ENCODE results near the gene CTSG.

DNA sequence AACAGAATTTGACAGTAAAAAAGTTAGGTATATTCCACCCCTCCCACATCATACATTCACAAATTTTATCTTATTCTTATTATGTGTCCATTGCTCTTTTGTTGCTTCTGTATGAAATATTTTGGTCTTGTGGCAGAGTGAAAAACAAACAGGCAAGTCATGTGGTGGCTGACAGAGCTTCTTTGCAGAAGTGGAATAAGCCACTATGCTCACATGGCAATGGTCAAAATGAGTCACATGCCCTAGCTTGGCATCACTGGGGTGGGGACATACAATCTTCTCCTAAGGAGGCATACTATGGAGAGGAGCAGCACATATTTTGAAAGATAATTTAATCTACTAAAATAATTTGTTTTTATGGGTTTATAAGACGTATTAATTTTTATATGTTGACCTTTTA lies 40.3 kb downstream of the CTSG start:
- TF ChIP-seq, protein P1, sequence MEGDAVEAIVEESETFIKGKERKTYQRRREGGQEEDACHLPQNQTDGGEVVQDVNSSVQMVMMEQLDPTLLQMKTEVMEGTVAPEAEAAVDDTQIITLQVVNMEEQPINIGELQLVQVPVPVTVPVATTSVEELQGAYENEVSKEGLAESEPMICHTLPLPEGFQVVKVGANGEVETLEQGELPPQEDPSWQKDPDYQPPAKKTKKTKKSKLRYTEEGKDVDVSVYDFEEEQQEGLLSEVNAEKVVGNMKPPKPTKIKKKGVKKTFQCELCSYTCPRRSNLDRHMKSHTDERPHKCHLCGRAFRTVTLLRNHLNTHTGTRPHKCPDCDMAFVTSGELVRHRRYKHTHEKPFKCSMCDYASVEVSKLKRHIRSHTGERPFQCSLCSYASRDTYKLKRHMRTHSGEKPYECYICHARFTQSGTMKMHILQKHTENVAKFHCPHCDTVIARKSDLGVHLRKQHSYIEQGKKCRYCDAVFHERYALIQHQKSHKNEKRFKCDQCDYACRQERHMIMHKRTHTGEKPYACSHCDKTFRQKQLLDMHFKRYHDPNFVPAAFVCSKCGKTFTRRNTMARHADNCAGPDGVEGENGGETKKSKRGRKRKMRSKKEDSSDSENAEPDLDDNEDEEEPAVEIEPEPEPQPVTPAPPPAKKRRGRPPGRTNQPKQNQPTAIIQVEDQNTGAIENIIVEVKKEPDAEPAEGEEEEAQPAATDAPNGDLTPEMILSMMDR (IDR thresholded peaks at IDR 0.05): no peak
- TF ChIP-seq POLR2A (IDR thresholded peaks at IDR 0.05): no peak
